Tibial artery (tissue), 4 donors: Measurements from ENCODE around the gene DLG4.

Experiments
- DNase-seq, 2 donors: peaks; one replicate each; pipeline ENCODE4 v3.0.0-alpha.2; 2019
- H3K27ac ChIP-seq, 2 donors: fragments of 200-600 bp; sonication (generic) in 1 of 2; 1 replicate in 1 of 2; 2 replicates in 1 of 2; pipeline ENCODE4 v1.5.1; 2018 to 2019; ENCODE audit warnings: mild to moderate bottlenecking in 1 of 2
- H3K27me3 ChIP-seq, 2 donors: fragments of 200-600 bp; sonication (generic) in 1 of 2; one replicate each; pipeline versions ENCODE4 v1.5.1 to v1.6.0; 2016 to 2019
- H3K36me3 ChIP-seq, 3 donors: fragments of 200-600 bp; sonication (generic) in 2 of 3; one replicate each; pipeline ENCODE4 v1.5.1; 2016 to 2019; ENCODE audit warnings: mild to moderate bottlenecking in 2 of 3
- H3K4me1 ChIP-seq, 4 donors: fragments of 200-600 bp; sonication (generic) in 2 of 4; 1 replicate in 3 of 4; 2 replicates in 1 of 4; pipeline ENCODE4 v1.5.1; 2016 to 2019
- H3K4me3 ChIP-seq, 2 donors: fragments of 200-600 bp; sonication (generic) in 1 of 2; 1 replicate in 1 of 2; 2 replicates in 1 of 2; pipeline ENCODE4 v1.5.1; 2018 to 2019; ENCODE audit warnings: mild to moderate bottlenecking in 2 of 2
- H3K9me3 ChIP-seq, 3 donors: fragments of 200-600 bp; sonication (generic) in 1 of 3; one replicate each; pipeline ENCODE4 v1.5.1; 2016 to 2019
- CTCF ChIP-seq, 2 experiments: fragments of 200-600 bp in 1 of 2; fragments of 450-650 bp in 1 of 2; IDR thresholded peaks; one replicate each; pipeline ENCODE4 v1.5.1; 2017 to 2019; ENCODE audit warnings: antibody characterized with exemption in 2 of 2, mild to moderate bottlenecking in 1 of 2, moderate library complexity in 1 of 2
- intact Hi-C: fragments of 100-400 bp; cut with DNase I; formaldehyde crosslinking; loops from one replicate; pipeline ENCODE4 v1.15.0; 2023; ENCODE audit warnings: low total_unique reads

Gene DLG4

GRCh38 chr17:7156342-7156940 lies 63.2 kb downstream of the DLG4 start:
- Histone ChIP-seq H3K27me3 (peaks cover 0 to 26% of the 10 kb centered on the region in 2 donors), H3K36me3 (no peaks in the 10 kb centered on the region), H3K9me3 (no peaks in the 10 kb centered on the region), H3K4me3 (no peak overlapping the region), H3K4me1 (no peaks in the 10 kb centered on the region), H3K27ac (no peak overlapping the region)
- DNase-seq: no peak
- intact Hi-C loops: no loop called here
- TF ChIP-seq CTCF (IDR thresholded peaks at IDR 0.05): no peak

GRCh38 chr17:7147772-7148171 lies 71.9 kb downstream of the DLG4 start:
- H3K9me3 ChIP-seq: no peaks in the 10 kb centered on the region
- H3K4me3 ChIP-seq: no peak overlapping the region
- intact Hi-C loops: no loop called here
- no peak overlapping the region for H3K27ac ChIP-seq
- no peaks in the 10 kb centered on the region for H3K36me3 ChIP-seq
- H3K4me1 ChIP-seq: no peaks in the 10 kb centered on the region
- no peak for DNase-seq
- peaks cover 0 to 23% of the 10 kb centered on the region in 2 donors for H3K27me3 ChIP-seq
- no peak for TF ChIP-seq CTCF (IDR thresholded peaks at IDR 0.05)

GRCh38 chr17:7146115-7146514 lies 73.5 kb downstream of the DLG4 start:
- Histone ChIP-seq H3K9me3 (no peaks in the 10 kb centered on the region), H3K27ac (no peak overlapping the region), H3K4me3 (no peak overlapping the region), H3K36me3 (no peaks in the 10 kb centered on the region), H3K27me3 (peaks cover 0 to 28% of the 10 kb centered on the region in 2 donors), H3K4me1 (no peaks in the 10 kb centered on the region)
- no peak for TF ChIP-seq CTCF (IDR thresholded peaks at IDR 0.05)
- DNase-seq: no peak
- intact Hi-C loops: no loop called here

GRCh38 chr17:7144213-7144612 lies 75.4 kb downstream of the DLG4 start:
- Histone ChIP-seq H3K4me1 (no peaks in the 10 kb centered on the region), H3K36me3 (no peaks in the 10 kb centered on the region), H3K4me3 (no peak overlapping the region), H3K27me3 (peaks cover 0 to 42% of the 10 kb centered on the region in 2 donors), H3K9me3 (no peaks in the 10 kb centered on the region), H3K27ac (no peak overlapping the region)
- intact Hi-C loops: no loop called here
- no peak for DNase-seq
- TF ChIP-seq CTCF (IDR thresholded peaks at IDR 0.05): no peak

- no peak for DNase-seq
- Histone ChIP-seq H3K4me3 (no peak overlapping the region), H3K9me3 (no peaks in the 10 kb centered on the region), H3K27me3 (peaks cover 0 to 59% of the 10 kb centered on the region in 2 donors), H3K27ac (no peak overlapping the region), H3K4me1 (no peaks in the 10 kb centered on the region), H3K36me3 (no peaks in the 10 kb centered on the region)
- intact Hi-C loops: no loop called here
- no peak for TF ChIP-seq CTCF (IDR thresholded peaks at IDR 0.05)
Measured at GRCh38 chr17:7141824-7142223, 77.8 kb downstream of the DLG4 start.

- intact Hi-C loops: loop anchor here (5.0 kb wide), 1 partner anchor 92 kb away; no protein-coding TSS in a partner anchor
- Histone ChIP-seq H3K4me3 (no peak overlapping the region), H3K4me1 (no peaks in the 10 kb centered on the region), H3K27me3 (peaks cover 0 to 63% of the 10 kb centered on the region in 2 donors), H3K27ac (no peak overlapping the region), H3K36me3 (no peaks in the 10 kb centered on the region), H3K9me3 (no peaks in the 10 kb centered on the region)
- DNase-seq: no peak
- TF ChIP-seq CTCF (IDR thresholded peaks at IDR 0.05): no peak
Measured at GRCh38 chr17:7139400-7139799, 80.2 kb downstream of the DLG4 start.
